OCI-LY1 (cell line): ENCODE results near the gene FAM222B.

Source experiments
- H2AFZ ChIP-seq: fragments of 200-600 bp; sonication (generic), shearing (Covaris generic); 2 replicates; pipeline ENCODE4 v1.6.0; 2014; ENCODE audit warnings: antibody characterized with exemption, mild to moderate bottlenecking, low read length
- H3F3A ChIP-seq: fragments of 200-600 bp; sonication (generic), shearing (Covaris generic); 2 replicates; pipeline ENCODE4 v1.6.0; 2014; ENCODE audit warnings: mild to moderate bottlenecking, antibody characterized with exemption, low read length, moderate library complexity; ENCODE audit not compliant: insufficient read depth
- H3K27ac ChIP-seq: fragments of 200-600 bp; sonication (generic); 2 replicates; pipeline ENCODE4 v1.5.1; 2014; ENCODE audit warnings: low read length, mixed run types, mild to moderate bottlenecking, low read depth; ENCODE audit not compliant: poor library complexity, severe bottlenecking
- H3K27me3 ChIP-seq: fragments of 200-600 bp; sonication (generic); 2 replicates; pipeline ENCODE4 v1.6.0; 2014; ENCODE audit warnings: antibody characterized with exemption, mild to moderate bottlenecking, low read length, moderate library complexity; ENCODE audit not compliant: insufficient read depth
- H3K36me3 ChIP-seq: fragments of 200-600 bp; sonication (generic); 2 replicates; pipeline ENCODE4 v1.6.1; 2014; ENCODE audit warnings: mild to moderate bottlenecking, antibody characterized with exemption, low read length, moderate library complexity, mixed read lengths; ENCODE audit not compliant: insufficient read depth
- H3K4me1 ChIP-seq: fragments of 200-600 bp; sonication (generic); 2 replicates; pipeline ENCODE4 v1.5.1; 2014; ENCODE audit warnings: mild to moderate bottlenecking, low read length, moderate library complexity; ENCODE audit not compliant: insufficient read depth, severe bottlenecking
- H3K4me2 ChIP-seq: fragments of 200-600 bp; sonication (generic), shearing (Covaris generic); 2 replicates; pipeline ENCODE4 v1.6.1; 2014; ENCODE audit warnings: low read length
- H3K4me3 ChIP-seq: fragments of 200-600 bp; sonication (generic); 2 replicates; pipeline ENCODE4 v1.5.1; 2014; ENCODE audit warnings: low read length, low read depth, mild to moderate bottlenecking, mixed read lengths; ENCODE audit not compliant: poor library complexity, severe bottlenecking
- H3K79me2 ChIP-seq: fragments of 200-600 bp; shearing (Covaris generic); 2 replicates; pipeline ENCODE4 v1.6.1; 2016; ENCODE audit warnings: mixed run types, low read length, mixed read lengths; ENCODE audit not compliant: insufficient read depth
- H3K9ac ChIP-seq: fragments of 200-600 bp; sonication (generic), shearing (Covaris generic); 2 replicates; pipeline ENCODE4 v1.6.1; 2014; ENCODE audit warnings: mild to moderate bottlenecking, low read length, mixed read lengths
- H3K9me2 ChIP-seq: fragments of 200-600 bp; sonication (generic), shearing (Covaris generic); 2 replicates; pipeline ENCODE4 v1.6.1; 2014; ENCODE audit warnings: low read depth, mild to moderate bottlenecking, low read length, mixed read lengths
- H3K9me3 ChIP-seq: fragments of 200-600 bp; shearing (Covaris generic); 2 replicates; pipeline ENCODE4 v1.6.1; 2014; ENCODE audit warnings: low read length, mixed read lengths
- H4K20me1 ChIP-seq: fragments of 200-600 bp; sonication (generic), shearing (Covaris generic); 2 replicates; pipeline ENCODE4 v1.6.0; 2016; ENCODE audit warnings: mild to moderate bottlenecking, low read length; ENCODE audit not compliant: insufficient read depth
- CTCF ChIP-seq: fragments of 200-600 bp; sonication (generic), shearing (Covaris generic); IDR thresholded peaks from 2 replicates; pipeline ENCODE4 v1.5.1; 2017; ENCODE audit warnings: mild to moderate bottlenecking, antibody characterized with exemption, low read length, moderate library complexity, mixed read lengths
- EZH2 ChIP-seq: fragments of 200-600 bp; sonication (generic), shearing (Covaris generic); IDR thresholded peaks from 2 replicates; pipeline ENCODE4 v1.8.0; 2017; ENCODE audit warnings: borderline replicate concordance, mixed run types, mild to moderate bottlenecking, antibody characterized with exemption, low read length, moderate library complexity, mixed read lengths

FAM222B gene

DNA sequence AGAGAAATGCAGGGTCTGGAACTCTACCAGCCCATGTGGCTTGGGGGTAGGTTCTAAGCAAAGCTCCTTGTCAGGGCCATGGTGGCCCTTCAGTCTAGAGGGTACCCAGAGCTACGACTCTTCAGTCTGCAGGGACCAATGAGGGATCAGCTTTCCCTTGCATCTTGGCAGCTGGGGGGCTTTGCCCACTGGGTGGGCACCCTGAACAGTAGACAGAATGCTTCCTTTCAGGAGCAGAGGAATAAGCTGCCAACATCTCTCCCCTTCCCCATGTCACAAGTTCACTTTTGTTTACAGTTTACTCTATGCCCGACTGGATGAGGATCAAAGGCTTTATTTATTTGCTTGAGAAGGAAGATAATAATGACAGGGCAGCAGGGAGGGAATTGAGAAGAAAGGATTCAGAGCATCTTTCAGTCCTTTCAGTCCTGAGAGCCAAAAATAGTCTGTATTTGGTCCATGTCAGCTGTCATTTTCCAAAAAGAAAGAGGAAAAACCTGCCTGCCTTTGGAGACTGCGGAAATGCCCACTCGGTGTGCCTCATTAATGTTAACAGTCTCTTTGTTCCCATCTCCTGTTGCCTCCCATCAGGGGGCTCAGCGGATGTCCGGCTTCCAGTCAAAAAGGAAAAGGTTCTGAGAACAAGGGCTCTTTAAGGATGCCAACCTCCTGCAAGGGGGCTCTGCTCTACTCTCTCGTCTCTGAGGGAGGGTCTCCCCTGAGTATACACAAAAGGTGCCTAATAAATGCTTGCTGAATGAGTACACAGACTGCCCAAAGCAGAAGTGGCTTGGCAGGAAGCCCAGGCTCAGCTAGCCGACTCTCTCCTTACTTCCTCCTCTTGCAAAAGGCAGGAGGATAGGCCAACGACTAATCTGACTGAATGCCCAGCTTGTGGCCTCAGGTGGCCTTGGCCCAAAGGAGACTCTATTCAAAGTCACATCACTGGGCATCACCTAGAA, 81.7 kb downstream of the FAM222B start:
- no peak for TF ChIP-seq CTCF
- no peaks in the 10 kb centered on the region for H3K79me2 ChIP-seq
- peaks cover 51% of the 10 kb centered on the region for H3K36me3 ChIP-seq
- no peak overlapping the region for H3K9ac ChIP-seq
- H3K27me3 ChIP-seq = no peaks in the 10 kb centered on the region
- no peak overlapping the region for H3K4me3 ChIP-seq
- peaks cover 7% of the 10 kb centered on the region for H3K4me1 ChIP-seq
- H3K9me3 ChIP-seq = no peaks in the 10 kb centered on the region
- H4K20me1 ChIP-seq = 0 out of 2 replicates have a peak, but pooled peaks cover 3% of the 10 kb centered on the region
- H3F3A ChIP-seq = no peaks in the 10 kb centered on the region
- no peak overlapping the region for H2AFZ ChIP-seq
- H3K4me2 ChIP-seq = no peak overlapping the region
- H3K9me2 ChIP-seq = no peaks in the 10 kb centered on the region
- no peak overlapping the region for H3K27ac ChIP-seq

DNA sequence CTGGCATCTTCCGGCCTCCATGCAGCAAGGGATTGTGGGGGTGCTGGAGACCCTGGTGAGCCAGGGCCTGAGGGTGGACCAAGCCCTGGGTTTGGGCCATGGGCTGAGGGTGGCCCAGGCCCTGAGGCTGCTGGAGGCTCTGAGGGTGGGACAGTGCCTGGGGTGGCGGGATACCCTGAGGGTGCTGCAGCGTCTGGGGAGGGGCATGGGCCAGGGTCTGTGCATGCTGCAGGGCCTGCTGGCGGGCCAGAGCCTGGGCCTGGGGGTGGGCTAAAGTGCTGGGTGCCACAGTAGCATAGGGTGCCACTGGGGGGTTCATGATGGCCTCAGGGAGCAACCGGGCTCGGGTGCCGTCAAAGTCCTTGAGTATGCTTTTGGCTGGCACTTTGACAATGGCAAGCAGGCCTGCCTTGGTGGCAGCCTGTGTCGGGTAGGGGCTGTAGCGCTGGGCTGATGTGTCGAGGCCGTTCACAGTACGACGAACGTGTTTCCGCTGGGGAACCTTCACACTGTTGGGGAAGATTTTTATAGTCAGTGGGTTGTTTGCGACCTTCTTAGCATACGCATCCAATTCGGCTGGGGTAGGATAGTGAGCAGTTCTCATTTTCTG, 83.2 kb downstream of the FAM222B start:
- Histone ChIP-seq H3K9me3 (no peaks in the 10 kb centered on the region), H3K9ac (no peak overlapping the region), H3K9me2 (no peaks in the 10 kb centered on the region), H3K79me2 (no peaks in the 10 kb centered on the region), H4K20me1 (0 out of 2 replicates have a peak, but pooled peaks cover 3% of the 10 kb centered on the region), H3K4me3 (no peak overlapping the region), H2AFZ (no peak overlapping the region), H3K36me3 (peaks cover 51% of the 10 kb centered on the region), H3K4me1 (peaks cover 7% of the 10 kb centered on the region), H3K27me3 (no peaks in the 10 kb centered on the region), H3K4me2 (no peak overlapping the region), H3K27ac (no peak overlapping the region), H3F3A (no peaks in the 10 kb centered on the region)
- TF ChIP-seq EZH2 = no peak
- TF ChIP-seq CTCF = no peak

- H4K20me1 ChIP-seq = 0 out of 2 replicates have a peak, but pooled peaks cover 3% of the 10 kb centered on the region
- H2AFZ ChIP-seq = no peak overlapping the region
- H3K4me1 ChIP-seq = peaks cover 7% of the 10 kb centered on the region
- H3K36me3 ChIP-seq = peaks cover 50% of the 10 kb centered on the region; the same call in 1 of the 2 replicates
- no peak overlapping the region for H3K27ac ChIP-seq
- H3F3A ChIP-seq = no peaks in the 10 kb centered on the region
- no peak overlapping the region for H3K9ac ChIP-seq
- no peak overlapping the region for H3K4me2 ChIP-seq
- no peak overlapping the region for H3K4me3 ChIP-seq
- no peaks in the 10 kb centered on the region for H3K9me2 ChIP-seq
- H3K9me3 ChIP-seq = no peaks in the 10 kb centered on the region
- TF ChIP-seq EZH2 = no peak
- no peak for TF ChIP-seq CTCF
- H3K27me3 ChIP-seq = no peaks in the 10 kb centered on the region
- H3K79me2 ChIP-seq = no peaks in the 10 kb centered on the region
Observed at GRCh38 chr17:28758411-28759121, 84.0 kb downstream of the FAM222B start.
